Choroid plexus epithelial cell (primary cell): Measurements from ENCODE around the gene LNP1.

Experiments
- DNase-seq: peaks from one replicate; pipeline ENCODE4 v3.0.0-alpha.2; 2010; ENCODE audit warnings: low read depth
- H3K4me3 ChIP-seq: 2 replicates; pipeline ENCODE4 v1.5.1; 2011; ENCODE audit warnings: low read depth, mild to moderate bottlenecking, control low read depth, low read length, moderate library complexity
- CTCF ChIP-seq: conservative IDR thresholded peaks from 2 replicates; pipeline ENCODE4 v1.5.1; 2011; ENCODE audit warnings: low read depth, mild to moderate bottlenecking, control low read depth, inconsistent platforms, low read length, moderate library complexity

Gene LNP1

DNA sequence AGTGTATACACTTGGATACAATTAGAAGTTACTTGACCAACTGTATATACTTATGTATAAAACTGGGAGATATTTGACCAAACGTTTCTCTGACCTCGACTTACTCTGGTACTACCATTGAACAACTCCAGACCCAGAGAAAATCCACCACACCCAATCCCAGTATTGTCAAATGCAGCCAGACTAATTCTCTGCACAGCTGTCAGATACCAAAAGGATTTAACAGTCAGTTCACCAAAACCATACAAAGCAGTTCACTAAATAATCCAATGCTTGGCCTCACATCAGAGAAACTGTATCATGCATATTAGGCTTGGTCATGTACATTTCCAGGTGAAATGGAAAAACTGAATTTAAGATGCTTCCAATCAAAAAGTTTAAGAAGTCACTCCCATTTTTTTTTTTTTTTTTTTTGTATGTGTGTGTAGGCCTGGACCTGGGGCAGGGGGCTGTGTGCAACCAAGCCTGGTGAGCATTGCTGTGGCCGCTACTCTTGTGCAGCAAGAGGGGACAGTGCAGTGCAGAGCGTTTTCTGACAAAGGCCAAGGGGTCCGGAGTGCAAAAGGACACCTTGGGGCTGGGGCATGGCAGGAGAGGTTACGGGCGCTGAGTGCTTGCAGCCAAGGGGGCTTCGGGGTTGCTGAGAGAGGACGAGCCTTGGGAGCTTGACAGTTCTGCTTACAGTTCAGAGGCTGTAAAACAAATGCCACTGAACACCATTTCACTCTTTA lies 1.8 kb upstream of the LNP1 start:
- TF ChIP-seq CTCF, result no peak
- peak overlapping the region; percentile 96 for H3K4me3 ChIP-seq
- no peak for DNase-seq

- H3K4me3 ChIP-seq, result peak overlapping the region; percentile 96
- no peak for DNase-seq
- no peak for TF ChIP-seq CTCF
These were observed 940 bp upstream of the LNP1 start for GRCh38 chr3:100400419-100400779.

GRCh38 chr3:100401674-100402041 lies 319 bp downstream of the LNP1 start:
- peak; percentile 61 for DNase-seq
- peak overlapping the region; percentile 96 for H3K4me3 ChIP-seq
- TF ChIP-seq CTCF, result no peak

DNA sequence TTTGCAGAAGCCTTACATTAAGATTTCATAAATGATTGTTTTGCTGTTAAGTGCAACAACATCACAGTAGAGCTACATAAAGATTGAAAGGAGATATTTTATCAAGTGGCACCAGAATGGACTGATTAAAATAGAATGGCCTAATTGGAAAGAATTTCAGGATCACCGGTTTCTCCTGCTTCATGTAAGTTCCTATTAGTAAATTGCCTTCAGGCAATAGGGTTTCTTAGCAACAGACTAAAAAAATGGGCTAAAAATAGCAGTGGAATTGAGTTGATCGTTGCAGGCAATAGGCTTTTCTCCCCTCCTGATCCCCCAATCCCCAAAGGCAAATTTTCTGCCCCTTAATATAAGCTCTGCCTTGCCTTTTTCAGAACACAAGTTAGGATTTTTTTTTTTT lies 917 bp downstream of the LNP1 start:
- no peak for TF ChIP-seq CTCF
- peak; percentile 51 for DNase-seq
- peak overlapping the region; percentile 96 for H3K4me3 ChIP-seq

DNA sequence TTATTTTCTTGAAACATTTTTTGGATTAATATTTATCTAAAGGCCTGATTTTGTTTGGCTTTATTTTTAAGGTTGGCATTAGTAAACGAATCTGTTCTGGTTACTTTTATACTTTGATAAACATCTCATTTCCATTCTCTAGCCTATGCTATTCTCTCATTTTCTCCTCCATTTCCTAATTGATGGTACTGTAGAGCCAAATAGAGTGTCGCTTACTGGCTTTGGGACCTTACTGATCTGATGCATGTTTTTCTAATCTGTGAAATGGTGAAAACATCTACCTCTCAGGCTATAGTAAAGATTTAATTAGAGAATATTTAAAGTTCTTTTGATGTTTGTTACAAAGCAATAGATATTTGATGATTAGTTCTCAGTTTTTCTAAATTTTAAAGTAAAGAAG lies 1.6 kb downstream of the LNP1 start:
- peak overlapping the region; percentile 96 for H3K4me3 ChIP-seq
- no peak for DNase-seq
- no peak for TF ChIP-seq CTCF

GRCh38 chr3:100403362-100404249 lies 2.3 kb downstream of the LNP1 start:
- no peak for DNase-seq
- H3K4me3 ChIP-seq, result peak overlapping the region; percentile 96
- TF ChIP-seq CTCF, result peak; percentile 21
